Muscle of arm (tissue), 12 donors: ENCODE data around the gene CST9. TPM values are rescaled to one million over a fixed set of nuclear protein-coding genes. Genes with fewer than 3 reads are reported as not detected.
"Not testable (repeated sequence)": the region's sequence is repeated elsewhere in the genome, so short reads cannot be mapped to it uniquely, and the experiment has no call there.

ENCODE experiments used
- DNase-seq: peaks from one replicate; pipeline ENCODE4 v3.0.0-alpha.2; 2013
- polyA plus RNA-seq, 12 donors: library from polyadenylated mRNA; unstranded; fragments of 120-200 nt; gene quantifications; one replicate each; pipeline ENCODE4 v1.2.1, GENCODE V29; 2013; ENCODE audit not compliant: insufficient read length in 12 of 12

CST9 gene
- polyA plus RNA-seq, 12 donors, result not detected

DNA sequence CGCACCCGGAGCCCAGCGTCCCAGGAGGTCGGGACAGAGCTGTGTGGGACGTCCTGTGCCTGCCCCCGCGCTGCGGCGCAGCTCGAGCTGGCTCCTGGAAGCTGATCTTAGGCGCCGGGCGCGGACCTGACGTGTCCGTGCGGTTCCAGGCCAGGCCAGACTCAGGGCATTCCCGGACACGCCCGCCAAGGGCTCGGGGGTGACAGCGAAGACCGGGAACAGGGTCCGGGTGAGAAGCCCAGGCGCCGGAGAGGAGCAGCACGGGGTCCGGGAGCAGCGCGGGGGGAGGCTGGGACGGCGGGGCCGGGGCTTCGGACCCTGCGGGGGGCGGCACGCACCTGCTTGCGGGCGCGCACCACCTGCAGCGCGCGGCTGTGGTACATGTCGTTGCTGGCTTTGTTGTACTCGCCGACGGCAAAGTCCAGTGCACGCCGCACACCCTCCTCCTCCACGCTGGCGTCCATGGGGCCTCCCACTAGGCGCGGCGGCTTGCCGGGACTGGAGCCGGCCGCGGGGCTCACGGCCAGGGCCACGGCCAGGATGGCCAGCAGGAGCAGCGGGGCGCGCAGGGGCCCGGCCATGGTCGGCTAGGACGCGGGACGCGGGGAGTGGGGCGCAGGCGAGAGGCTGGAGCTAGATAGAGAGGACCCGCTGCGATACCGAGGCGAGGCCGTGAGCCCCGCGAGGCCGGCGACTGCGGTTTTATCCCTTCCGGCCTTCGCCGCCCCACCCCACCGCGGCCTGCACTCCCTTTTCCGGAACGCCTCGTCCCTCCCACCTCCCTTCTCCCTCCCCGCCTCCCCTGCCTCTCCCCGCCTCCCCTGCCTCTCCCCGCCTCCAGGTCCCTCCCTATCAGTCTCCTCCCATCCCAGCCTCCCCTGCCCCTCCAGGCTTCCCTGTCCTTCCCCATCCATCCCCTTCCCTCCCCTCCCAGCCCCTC is 31.8 kb upstream of the CST9 start, which contains the start of gene CST3:
CST3 (minus strand) TSS at position 674 of the 940 bp plus-strand sequence; CDS start at position 581, 93 bp downstream.
- DNase-seq, result peak; percentile 81

- no peak for DNase-seq
Measured at GRCh38 chr20:23636908-23637281, 31.2 kb upstream of the CST9 start.

DNA sequence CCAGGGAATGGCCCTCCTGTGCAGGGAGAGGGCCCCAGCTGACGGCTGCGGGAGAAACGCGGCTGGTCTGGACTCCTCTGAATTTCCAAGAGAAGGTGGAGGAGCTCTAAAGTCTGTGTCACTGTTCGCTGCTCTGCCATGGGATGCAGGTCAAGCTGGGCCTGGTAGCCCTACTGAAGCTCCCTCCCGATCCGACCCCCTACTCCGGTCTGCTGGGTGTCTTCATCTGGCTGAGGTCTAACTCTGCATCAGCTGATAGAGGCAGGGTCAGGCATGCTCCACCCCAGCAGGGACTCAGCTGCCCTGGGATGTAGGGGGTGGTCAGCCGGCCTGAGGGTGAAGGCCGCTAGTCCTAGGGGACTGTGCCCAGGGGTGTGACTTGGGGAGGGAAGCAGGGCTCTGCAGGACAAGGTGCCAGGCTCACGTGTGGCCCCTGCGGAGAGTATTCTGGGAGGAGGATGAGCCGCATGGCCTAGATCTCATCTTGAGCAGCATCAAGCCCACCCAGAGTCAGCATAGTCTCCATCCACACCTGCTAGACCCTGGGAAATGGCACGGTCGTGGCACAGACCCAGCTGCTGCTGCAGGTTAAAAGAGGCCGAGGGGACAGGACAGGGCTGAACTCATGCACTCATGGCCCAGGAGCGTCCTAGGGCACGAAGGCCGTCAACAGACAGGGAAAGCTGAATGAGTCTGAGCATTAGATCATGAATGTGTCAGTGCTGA is 30.6 kb upstream of the CST9 start:
- DNase-seq, result no peak

GRCh38 chr20:23635768-23636090 is 30.0 kb upstream of the CST9 start:
- DNase-seq, result not testable (repeated sequence)

GRCh38 chr20:23634985-23635767 is 29.5 kb upstream of the CST9 start:
- DNase-seq, result no peak

DNA sequence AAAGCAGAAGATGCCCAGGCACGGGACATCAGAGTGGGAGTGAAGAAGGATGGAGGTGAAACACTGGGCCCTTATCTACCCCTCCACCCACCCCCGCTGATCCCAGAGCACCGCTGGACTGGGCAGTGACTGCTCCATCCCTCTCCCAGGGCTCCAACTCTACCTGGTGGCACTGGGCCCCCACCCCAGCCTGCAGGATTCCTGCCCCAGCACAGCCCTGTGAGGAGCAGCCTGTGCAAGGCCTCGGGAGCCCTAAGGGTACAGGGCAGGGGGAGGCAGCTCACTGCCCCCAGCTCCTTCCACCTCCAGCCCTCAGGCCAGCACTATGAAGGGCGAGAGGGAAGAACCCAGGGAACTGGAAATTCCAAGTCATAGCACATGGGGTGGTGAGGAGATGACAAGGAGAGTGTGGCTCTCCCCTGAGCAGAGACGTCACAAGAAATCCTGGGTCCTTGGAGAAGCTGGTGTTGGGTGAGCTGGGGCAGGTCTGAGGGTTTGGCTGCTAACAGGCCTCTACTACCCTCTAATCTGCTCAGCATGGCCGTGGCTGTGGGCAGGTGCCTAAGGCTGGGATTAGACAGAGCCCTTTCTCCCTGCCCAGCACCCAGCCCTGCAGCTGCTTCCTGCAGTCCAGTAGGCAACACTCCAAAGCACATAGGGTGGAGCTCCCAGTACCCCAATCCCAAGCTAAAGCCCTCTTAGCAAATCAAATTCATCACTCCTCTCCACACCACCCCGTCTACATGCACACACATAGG is 28.5 kb upstream of the CST9 start:
- no peak for DNase-seq

GRCh38 chr20:23632711-23633573 is 27.2 kb upstream of the CST9 start:
- DNase-seq, result no peak

DNA sequence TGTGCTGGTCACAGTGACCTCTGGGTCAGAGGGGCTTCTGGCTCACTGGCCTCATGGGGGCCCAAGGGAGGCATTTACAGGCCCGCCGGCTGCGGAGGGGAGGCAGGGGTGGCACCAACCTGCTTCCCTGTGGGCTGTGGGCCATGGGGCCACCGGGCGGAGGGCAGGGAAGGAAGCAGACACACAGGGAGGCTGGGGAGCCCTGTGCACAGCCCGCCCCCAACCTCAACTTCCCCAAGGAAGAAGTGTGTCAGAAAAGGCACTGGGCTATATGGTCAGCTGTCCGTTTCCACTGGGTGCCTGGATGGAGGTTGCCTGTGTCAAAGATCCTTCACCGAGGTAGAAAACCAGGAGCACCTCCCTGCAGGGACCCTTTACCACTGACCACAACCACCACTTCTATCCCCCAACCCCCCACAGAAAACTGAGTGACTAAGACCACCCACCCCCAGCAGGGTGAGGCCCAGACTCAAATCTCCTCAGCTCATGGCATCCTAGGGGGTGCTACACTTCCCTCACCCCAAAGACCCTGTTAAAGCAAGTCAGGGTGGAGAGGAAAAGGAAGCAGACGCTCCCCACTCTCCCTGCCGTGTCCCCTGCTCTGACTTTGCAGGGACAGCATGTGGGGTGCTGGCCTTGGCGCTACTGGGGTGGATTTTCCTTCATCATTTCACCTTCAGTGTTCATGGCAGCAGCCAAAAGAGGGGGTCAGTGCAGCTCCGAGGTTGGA is 26.4 kb upstream of the CST9 start:
- DNase-seq, result no peak

DNA sequence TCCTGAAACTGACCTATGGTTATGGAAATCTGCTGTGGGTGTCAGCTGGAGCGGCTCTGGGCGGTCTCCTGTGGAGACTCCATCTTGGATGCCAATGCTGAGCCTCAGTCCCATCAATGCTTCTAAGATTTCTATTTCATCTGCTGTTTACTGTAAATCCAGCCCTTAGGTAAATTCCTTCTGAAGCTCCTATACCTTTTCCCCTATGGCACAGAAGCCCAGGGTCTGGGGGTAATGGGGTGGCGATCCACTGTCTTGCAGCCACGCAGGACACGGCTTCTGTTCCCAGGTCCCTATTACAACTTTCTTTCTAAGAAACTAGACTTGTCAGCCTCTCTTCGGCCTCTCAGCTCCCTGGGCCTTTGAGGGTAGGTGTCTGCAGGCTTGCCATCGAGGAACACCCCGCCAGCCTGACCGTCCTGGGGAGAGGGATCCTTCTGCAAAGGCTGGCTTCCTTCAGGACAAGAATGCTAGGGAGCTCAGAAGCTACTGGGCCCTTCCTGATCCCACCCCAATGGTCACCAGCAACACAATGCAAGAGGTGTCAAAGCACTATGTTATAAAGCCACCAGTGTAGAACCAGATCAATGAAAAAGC is 25.6 kb upstream of the CST9 start:
- no peak for DNase-seq

DNA sequence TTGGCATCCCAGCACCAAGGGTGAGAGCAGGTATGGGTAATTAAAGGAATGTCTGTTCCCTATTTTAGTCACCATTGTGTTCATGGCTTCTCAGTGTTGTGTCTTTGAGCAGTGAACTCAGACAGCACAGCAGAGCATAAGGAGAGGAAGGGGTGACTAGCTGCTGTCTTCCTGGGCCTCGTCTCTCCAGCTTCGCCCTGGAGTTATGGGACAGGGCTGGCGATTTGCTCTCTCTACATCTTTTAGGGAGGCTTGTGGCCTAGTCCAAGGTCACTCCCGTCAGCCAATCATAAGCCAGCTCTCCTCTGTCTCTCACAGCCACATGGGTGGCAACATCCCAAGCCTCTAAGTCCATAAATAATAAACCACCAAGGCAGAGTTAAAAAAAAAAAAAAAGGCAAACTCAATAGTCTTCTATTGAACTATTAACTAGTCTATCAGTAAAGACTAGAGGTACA is 24.7 kb upstream of the CST9 start:
- DNase-seq, result no peak

- DNase-seq, result no peak
Measured at GRCh38 chr20:23629542-23630391, 24.1 kb upstream of the CST9 start.

DNA sequence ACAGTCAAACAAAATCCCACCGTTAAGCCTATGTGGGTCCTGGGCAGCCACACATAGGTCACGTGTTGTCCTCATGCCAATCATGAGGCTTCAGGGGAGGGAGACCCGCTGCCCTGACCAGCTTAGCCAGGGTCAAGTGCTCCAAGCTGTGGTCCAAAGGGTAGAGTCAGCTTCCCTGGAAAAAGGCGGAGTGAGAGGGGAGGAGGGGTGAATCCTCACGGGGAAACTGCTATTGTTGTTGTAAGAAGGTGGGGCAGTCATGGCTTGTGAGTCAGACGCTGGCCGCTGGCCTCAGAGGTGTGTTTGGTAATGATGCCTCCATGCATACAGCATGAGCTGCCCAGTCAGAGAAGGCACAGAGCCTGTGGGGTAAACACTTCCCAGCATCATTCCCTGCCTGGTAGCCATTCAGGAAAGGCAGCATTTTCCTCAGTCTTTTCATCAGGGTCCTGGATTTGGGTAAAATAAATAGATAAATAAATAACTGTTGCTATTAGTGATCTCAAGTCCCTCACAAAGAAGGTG is 23.4 kb upstream of the CST9 start:
- no peak for DNase-seq

DNA sequence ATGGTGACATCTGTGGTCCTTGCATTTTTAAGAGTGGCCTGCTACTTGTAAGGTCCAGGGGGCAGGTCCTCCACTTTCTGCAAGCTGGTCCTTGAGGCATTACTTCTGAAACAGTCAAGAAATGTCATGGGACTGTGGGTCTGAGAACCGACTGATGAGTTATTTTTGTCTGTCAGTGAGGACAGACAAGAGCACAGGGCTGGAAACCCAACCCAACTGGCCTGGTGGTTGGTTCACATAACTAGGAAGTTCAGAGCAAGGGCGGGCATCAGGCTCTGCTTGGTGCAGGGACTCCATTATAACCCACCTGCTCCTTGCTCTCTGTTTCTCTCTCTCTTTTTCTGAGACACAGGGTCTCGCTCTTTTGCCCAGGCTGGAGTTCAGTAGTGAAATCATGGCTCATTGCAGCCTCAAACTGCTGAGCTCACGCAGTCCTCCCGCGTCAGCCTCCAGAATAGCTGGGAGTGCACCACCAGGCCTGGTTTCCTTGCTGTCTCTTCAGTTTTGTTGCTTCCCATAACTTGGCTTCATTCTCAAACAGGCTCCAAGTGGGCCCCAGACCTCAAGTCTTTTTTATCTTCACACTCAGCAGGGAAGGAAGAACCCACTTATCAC is 22.8 kb upstream of the CST9 start:
- no peak for DNase-seq

- DNase-seq, result no peak
Measured at GRCh38 chr20:23627501-23627900, 21.8 kb upstream of the CST9 start.

DNA sequence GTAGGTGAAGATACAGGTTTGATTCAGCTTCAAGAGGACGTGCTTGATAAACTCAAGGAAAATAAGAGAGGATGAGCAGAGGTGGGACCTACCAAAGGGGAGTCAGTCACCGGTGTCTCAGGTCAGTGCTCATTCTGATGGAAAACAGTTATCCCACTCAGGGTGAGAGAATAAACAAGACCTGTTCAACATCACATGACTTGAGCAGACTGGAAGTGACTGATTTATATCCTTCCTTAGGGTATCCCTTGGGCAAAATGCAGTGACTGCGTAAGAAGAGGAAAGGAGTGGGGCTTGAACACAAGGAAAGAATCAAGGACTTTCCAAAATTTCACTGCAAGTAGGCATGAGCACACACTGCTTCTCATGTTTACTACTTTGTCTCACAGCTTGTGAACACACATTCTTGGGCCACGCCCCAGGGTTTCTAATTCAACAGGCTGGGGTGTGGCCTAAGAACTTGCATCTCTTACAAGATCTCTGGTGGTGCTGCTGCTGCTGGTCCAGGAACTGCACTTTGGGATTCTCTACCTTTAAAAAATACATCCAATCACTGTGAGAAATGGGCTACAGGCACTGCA is 20.4 kb upstream of the CST9 start:
- DNase-seq, result no peak

DNA sequence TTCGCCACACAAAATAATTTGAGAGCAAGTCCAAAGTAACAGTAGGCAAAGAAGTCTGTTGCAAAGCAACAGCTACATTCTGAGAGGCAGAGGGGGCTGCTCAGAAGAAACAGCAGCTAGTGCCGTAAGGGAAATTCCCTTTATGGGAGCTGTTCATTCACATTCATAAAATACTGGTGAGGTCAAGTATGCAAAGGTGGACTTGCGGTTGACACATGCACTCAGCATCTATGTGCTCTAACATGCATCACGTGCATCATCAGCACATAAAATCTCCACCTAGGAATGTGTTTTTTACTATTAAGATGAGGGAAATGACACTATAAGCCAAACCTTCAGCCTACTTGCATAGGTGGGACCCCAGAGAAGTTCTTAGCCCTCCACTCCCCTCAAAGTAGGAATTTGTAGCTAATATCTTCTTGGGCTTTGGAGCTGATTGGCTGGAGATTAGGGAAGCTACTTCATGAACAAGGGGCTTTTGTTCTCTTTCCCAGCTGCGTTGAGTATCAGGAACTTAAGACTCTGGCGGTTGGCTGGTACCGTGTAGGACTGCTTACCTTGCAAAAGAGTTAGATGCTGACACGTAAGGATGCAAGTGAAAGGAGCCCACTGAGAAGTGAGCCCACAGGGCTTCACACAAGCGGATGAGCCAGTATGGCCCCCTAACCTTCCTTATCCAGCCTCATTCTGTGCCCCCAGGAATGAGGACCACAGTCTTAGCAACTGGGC is 19.7 kb upstream of the CST9 start:
- DNase-seq, result no peak

- DNase-seq, result no peak
Measured at GRCh38 chr20:23624324-23624691, 18.6 kb upstream of the CST9 start.
